ENCODE results near the gene RTN4RL2. TPM values are rescaled to one million over a fixed set of nuclear protein-coding genes. Genes with fewer than 3 reads are reported as not detected.

The RTN4RL2 gene
- polyA plus RNA-seq, 10 donors: 17.2 to 35.0 (median 25.7) TPM

GRCh38 chr11:57460758-57461749, 726 bp downstream of the RTN4RL2 start:
- DNase-seq: peak in 1 of 3 donors; percentile 23

DNA sequence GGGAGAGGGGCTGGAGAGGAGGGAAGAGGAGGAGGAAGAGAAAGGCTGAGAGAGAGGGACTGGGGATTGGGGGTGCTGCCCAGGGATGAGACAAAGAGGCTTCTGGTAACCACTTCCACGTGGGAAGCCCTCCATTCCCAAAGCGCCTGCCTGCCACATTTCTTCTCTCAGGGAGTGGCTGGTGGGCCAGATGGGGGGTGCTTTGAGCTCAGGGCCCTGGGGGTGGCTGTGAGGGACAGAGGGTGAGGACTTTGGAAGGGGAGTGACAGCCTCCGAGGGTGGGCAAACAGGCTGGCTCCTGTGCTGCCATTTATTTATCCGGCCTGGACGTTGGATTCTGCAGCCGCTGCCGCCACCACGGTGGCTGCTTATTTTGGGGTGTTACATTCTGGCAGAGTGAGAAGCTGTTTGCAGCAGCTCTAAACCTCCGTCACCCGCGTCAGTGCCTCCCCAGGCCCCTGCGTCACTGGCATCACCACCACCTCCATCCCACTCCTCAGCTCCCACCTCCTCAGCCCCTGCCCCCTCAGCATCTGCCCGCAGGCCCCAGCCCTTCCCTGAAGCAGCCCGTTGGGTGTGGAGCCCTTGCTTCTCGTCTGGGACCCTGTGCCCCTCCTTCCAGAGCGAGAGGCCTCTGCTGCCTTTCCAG, 1.6 kb downstream of the RTN4RL2 start:
- no peak for DNase-seq

- DNase-seq: no peak
Measured at GRCh38 chr11:57462597-57462996, 2.3 kb downstream of the RTN4RL2 start.

GRCh38 chr11:57463671-57464538, 3.6 kb downstream of the RTN4RL2 start:
- peak in 2 of 3 donors; percentile 40 to 45 for DNase-seq

GRCh38 chr11:57464539-57465181, 4.3 kb downstream of the RTN4RL2 start:
- DNase-seq: no peak

DNA sequence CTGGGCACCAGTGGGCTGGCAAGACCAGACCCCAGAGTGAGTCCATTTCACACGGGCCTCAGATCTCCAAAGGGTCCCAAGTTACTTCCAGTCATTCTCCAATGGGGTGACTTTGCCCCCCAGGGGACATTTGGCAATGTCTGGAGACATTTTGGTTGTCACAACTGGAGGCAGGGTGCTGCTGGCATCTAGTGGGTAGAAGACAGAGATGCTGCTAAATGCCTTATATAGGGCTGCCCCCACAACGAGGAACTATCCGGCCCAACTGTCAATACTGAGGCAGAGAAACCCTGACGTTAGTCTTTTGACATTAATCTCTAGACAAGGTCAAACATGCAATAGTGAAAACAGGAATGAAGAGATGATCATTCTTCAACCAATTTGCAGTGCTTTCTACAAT, 6.4 kb downstream of the RTN4RL2 start:
- no peak for DNase-seq

- no peak for DNase-seq
Measured at GRCh38 chr11:57467508-57468157, 7.3 kb downstream of the RTN4RL2 start.

DNA sequence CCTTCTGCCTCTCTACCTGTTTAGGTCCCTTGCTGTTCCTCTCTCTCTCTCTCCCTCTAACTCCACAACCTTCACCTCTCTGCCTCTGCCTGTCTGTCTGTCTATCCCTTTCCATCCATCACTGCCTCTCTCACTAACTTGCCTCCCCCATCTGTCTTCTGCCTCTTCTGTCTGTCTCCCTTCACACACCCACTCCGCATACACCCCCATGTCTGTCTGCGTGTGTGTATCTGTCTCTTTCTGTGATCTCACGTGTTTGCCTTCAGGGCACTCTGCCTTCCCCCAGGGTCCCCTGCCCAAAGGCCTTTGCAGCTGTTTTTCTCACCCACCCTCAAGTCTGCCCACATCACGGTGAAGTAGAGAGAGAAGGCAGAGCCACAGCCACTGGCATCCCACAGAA, 7.9 kb downstream of the RTN4RL2 start:
- DNase-seq: no peak

GRCh38 chr11:57469268-57469667, 8.9 kb downstream of the RTN4RL2 start:
- DNase-seq: no peak

GRCh38 chr11:57471496-57471895, 11.2 kb downstream of the RTN4RL2 start:
- DNase-seq: no peak

DNA sequence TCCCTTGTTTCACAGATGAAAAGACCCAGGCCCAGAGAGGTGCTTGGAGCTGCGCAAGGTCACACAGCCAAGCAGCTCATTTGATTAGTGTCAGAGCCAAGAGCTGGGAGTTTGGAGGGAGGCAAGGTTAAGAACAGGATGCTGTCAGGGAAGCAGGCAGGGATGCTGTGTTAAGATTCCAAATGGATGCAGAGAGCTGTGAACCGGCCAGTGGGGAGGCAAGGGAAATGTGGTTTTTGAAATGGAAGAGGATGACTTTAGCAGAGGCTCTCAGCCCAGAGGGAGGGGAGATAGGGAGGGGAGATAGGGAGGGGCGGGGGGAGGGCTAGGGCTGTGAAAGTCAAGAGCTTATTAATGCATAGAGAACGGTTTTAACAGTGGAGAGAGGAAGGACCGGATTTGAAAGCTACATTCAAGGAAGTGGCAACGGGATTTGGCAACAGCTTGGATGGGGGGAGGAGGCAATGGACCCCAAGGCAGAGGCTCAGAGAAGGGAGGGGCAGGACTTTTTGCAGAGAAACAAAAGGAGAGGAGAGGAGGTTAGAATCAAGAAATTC, 13.0 kb downstream of the RTN4RL2 start:
- no peak for DNase-seq

- DNase-seq: peak in 1 of 3 donors; percentile 37
Measured at GRCh38 chr11:57474017-57474802, 13.9 kb downstream of the RTN4RL2 start.

DNA sequence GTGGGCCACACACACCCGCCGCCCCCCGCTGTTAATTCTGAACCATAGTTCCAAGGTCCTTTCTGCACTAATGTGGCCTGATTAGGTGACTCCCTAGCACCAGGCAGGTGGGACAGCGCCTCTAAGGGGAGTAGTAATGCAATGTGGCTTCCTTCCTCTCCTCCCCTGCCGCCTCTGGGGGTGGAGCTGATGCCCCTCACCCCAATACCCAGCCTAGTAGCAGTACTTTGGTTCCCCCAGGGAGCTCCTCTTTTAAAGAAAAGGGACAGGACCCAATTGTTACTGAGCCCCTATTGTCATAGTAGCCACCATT, 14.4 kb downstream of the RTN4RL2 start:
- no peak for DNase-seq

DNA sequence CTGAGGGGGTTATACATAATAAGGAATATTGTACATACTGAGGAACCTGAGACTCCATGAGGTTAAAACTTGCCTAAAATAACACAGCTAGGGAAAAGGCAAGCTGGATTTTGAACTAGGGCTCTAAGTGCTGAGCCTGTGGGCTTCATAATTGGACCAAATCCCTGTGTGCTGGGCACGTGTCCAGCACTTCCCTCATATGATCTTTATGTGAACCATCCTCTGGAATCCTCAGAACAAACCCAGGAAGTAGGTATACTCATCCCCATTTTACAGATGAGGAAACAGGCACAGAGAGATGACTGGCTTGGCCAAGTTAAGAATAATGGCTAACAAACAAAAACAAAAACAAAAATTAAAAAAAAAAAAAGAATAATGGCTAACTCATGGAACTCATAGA, 14.9 kb downstream of the RTN4RL2 start:
- no peak for DNase-seq

DNA sequence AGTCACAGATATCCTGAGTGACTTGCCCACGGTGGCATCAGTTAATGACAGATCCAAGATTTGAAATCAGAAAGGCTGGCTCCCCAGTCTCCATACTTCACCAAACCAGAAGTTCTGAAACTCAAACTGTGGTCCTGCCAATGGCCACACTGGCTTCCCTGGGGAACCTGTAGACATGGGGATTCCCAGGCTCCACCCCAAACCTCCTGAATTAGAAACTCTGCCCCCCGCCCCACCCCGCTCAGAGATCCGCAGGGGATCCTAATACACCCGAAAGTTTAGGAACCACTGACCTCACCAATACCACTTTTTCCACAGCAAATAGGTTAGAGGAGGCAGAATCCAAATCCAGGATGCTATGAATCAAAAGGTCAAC, 15.3 kb downstream of the RTN4RL2 start:
- DNase-seq: no peak

DNA sequence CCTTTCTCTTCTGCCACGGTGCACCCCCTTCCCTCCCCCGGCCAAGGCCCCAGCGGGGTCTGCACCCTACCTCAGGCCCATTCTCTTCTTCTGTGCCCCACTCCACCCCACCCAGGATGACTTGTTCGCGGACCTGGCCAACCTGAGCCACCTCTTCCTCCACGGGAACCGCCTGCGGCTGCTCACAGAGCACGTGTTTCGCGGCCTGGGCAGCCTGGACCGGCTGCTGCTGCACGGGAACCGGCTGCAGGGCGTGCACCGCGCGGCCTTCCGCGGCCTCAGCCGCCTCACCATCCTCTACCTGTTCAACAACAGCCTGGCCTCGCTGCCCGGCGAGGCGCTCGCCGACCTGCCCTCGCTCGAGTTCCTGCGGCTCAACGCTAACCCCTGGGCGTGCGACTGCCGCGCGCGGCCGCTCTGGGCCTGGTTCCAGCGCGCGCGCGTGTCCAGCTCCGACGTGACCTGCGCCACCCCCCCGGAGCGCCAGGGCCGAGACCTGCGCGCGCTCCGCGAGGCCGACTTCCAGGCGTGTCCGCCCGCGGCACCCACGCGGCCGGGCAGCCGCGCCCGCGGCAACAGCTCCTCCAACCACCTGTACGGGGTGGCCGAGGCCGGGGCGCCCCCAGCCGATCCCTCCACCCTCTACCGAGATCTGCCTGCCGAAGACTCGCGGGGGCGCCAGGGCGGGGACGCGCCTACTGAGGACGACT, 15.9 kb downstream of the RTN4RL2 start:
- DNase-seq: peak in 1 of 3 donors; percentile 70

DNA sequence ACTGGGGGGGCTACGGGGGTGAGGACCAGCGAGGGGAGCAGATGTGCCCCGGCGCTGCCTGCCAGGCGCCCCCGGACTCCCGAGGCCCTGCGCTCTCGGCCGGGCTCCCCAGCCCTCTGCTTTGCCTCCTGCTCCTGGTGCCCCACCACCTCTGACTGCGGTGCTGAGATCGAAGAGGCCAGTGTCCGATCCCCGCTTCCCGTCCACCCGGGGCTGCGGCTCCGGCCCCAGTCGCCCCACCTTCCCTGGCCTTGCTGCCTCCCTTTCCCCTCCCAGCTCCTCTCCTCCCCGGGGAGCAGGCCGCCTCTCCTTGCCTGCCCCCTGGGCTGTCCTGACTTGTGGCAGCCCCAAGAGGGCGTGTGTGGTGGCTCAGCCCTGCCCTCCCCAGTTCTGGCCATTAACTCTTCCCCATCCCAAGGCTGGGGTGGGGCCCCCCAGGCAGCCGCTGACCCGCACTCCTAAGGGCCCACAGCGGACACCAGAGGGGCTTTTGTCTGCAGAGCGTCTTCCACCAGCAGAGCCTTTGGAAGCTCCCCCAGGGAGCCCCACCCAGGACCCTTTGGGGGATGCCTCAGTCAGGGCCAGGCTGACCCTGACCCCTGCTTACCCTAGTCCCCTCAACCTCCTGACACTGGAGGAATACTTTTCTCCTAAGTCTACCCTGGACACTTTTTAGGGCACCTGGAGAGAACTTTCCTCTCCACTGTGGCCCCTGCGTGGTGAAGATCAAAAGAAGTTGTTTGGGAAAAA, 16.6 kb downstream of the RTN4RL2 start:
- DNase-seq: peak in 1 of 3 donors; percentile 37

DNA sequence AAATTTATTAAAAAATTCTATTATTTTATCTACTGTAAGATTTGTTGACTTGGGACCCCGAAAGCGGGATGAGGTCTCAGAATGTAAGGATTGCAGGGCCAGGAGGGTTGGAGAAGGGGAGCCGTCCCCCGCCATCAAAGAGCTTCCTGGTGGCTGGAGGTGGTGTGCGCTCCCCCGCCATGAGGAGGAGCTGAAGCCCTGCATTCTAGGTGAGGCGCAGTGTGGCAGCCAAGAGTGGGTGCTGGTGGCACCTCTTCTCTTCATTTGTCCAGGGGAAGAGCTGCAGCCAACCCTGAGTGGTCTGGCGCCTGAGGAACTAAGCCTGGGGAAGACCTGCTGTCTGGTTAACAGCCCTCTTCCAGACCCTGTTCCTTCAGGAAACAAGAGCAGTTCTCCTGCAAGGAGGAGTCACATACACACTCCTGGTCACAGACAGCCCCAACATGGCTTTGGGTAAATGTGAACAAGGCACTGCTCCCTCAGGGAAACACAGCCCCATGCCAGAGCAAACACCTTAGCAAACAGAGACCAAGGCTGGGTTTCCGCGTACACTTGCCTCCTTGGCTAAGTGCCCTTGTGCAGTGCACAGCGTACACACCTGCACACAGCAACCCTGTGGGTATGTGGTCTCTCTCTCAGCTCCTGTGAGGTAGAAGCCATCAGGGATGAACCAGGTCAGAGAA, 17.3 kb downstream of the RTN4RL2 start:
- no peak for DNase-seq

All from muscle of back (tissue), 11 donors.